CMK (cell line): ENCODE results near the gene MAP4K1.
"Not testable (repeated sequence)": the region's sequence is repeated elsewhere in the genome, so short reads cannot be mapped to it uniquely, and the experiment has no call there.

Source experiments
- DNase-seq: peaks from one replicate; pipeline ENCODE4 v3.0.0-alpha.2; 2010; ENCODE audit warnings: low read depth

Gene MAP4K1

DNA sequence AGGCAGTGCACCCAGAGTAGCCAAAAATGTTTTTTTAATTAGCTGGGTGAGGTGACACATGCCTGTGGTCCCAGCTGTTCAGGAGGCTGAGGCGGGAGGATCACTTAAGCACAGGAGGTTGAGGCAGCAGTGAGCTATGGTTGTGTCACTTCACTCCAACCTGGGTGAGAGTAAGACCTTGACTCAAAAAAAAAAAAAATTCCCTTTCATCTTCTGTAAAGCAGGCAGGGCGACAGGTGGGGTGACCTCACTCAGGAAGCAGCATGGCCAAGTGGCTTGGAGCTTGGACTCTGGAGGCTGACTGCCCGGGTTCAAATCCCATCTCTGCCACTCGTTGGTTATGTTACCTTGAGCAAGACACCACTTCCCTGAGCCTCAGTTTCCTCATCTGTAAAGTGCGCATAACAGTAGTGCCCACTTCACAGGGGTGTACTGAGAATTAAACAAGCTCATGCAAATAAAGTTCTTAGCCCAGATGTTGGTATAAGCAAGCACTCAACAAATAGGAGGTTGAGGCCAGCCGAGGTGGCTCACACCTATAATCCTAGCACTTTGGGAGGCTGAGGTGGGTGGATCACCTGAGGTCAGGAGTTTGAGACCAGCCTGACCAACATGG lies 48.3 kb downstream of the MAP4K1 start:
- DNase-seq = no peak

DNA sequence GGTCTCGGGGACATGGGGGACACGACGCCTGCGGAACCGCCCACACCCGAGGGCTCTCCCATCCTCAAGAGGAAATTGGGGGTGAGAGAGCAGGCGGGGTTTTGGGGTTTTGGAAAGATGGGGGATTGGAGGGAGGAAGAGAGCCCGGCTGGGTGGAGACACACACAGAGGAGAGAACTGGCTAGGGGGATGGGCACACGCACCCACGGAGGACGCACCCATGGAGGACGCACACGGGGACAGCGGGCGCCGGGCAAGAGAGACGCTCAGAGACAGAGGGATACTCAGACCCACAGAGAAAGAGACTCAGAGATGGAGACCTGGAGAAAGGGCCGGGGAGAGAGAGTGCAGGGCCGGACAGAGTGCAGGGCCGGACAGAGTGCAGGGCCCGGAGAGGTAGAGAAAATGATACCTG lies 52.1 kb downstream of the MAP4K1 start:
- peak; percentile 52 for DNase-seq

DNA sequence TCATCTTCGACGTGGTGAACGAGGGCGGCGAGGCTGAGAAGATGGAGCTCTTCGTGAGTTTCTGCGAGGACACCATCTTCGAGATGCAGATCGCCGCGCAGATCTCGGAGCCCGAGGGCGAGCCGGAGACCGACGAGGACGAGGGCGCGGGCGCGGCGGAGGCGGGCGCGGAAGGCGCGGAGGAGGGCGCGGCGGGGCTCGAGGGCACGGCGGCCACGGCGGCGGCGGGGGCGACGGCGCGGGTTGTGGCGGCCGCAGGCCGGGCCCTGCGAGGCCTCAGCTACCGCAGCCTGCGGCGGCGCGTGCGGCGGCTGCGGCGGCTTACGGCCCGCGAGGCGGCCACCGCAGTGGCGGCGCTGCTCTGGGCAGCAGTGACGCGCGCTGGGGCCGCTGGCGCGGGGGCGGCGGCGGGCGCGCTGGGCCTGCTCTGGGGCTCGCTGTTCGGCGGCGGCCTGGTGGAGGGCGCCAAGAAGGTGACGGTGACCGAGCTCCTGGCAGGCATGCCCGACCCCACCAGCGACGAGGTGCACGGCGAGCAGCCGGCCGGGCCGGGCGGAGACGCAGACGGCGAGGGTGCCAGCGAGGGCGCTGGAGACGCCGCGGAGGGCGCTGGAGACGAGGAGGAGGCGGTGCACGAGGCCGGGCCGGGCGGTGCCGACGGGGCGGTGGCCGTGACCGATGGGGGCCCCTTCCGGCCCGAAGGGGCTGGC lies 52.6 kb downstream of the MAP4K1 start:
- DNase-seq = no peak

DNA sequence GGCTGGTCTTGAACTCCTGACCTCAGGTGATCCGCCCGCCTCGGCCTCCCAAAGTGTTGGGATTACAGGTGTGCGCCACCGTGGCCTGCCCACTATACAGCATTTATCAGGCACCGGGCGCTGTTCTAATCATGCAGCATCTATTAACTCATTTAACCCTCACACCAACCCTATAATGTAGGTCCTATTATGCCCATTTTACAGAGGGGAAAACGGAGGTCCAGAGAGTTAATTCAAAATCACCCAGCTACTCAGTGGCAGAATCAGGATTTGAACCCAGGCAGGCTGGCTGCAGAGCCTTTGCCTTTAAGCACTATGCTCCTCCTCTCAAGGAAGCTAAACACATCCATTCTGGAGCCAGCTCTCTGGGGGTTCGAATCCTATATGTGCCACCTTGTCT lies 54.3 kb downstream of the MAP4K1 start:
- DNase-seq = no peak

DNA sequence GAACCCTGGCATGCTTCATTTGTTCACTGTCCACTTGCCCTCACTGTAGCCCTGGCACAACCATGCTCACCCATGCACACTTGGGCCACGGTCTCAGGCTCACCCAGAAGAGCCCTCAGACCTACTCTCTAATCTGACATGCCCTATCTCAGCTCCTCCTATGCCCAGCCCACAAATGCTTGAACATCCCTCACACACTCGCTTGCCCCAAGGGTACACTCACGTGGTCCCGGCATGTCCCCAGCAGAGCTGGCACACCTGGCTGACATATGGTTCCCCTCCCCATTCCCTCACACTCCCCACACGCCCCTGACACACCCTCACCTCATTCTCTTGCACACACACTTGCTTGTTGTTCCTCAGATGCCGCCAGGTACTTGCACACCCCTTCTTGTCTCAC lies 55.7 kb downstream of the MAP4K1 start:
- no peak for DNase-seq

DNA sequence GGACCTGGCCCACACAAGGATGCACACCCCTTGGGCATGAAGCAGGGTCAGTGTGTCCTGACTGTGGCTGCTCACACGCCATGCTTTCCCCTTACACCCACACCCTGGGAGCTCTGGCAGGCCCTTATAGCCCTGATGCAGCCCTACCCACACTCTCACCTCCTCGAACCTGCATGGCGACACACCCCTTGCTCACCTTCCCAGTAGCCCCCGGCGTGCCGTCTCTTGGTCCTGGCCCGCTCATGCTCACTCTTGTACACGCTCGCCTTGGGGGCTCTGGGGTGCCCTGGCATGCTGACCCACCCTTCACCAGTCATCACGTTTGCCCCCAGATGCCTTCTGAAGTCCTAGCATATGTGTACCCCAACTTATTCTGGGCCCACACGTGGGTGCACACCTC lies 56.1 kb downstream of the MAP4K1 start:
- no peak for DNase-seq

DNA sequence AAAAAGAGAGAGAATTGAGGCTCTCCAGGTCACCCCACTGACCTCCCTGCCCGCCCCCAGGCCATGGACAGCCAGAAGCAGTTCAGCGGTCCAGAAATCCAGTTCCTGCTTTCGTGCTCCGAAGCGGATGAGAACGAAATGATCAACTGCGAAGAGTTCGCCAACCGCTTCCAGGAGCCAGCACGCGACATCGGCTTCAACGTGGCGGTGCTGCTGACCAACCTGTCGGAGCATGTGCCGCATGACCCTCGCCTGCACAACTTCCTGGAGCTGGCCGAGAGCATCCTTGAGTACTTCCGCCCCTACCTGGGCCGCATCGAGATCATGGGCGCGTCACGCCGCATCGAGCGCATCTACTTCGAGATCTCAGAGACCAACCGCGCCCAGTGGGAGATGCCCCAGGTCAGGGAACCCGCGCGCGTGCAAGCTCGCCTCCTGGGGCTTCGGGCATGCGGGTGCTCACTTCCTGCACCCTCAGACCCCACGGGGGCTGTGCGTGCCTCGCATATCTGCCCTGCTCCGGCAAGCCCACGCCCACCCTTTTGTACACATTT lies 56.6 kb downstream of the MAP4K1 start:
- no peak for DNase-seq

DNA sequence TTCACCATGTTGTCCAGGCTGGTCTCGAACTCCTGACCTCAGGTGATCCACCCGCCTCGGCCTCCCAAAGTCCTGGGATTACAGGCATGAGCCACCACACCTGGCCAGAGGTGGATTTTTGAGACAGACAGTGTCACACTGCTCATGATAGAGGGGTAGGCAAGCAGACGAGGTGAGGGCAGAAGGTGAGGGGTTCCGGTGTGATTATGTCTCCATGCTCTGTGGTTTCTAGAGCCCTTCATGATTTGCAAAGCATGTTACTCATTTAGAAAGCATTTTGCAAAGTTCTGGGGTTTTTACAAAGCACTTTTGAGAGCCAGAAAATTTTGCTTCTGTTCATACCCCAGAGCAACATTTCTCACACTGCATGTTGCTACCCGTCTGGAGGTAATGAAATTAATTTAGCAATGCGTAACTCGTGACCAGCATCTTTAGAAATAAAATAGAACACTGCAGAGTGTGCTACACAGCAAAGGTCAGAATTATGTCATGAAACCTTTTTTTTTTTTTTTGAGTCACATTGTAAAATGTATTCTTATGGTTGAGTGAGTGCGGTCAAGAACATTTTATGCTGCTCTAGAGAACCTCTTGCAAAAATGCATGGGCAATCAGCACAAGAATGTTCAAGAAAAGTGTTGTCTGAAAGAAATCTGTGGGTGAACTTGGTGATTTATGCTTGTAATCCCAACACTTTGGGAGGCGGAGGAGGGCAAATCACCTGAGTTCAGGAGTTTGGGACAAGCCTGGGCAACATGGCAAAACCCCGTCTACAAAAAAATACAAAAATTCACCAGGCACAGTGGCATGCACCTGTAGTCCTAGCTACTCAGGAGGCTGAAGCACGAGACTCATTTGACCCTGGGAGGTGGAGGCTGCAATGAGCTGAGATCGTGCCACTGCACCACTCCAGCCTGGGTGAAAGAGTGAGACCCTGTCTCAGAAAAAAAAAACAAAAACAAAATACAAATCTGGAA lies 58.0 kb downstream of the MAP4K1 start:
- DNase-seq = no peak

DNA sequence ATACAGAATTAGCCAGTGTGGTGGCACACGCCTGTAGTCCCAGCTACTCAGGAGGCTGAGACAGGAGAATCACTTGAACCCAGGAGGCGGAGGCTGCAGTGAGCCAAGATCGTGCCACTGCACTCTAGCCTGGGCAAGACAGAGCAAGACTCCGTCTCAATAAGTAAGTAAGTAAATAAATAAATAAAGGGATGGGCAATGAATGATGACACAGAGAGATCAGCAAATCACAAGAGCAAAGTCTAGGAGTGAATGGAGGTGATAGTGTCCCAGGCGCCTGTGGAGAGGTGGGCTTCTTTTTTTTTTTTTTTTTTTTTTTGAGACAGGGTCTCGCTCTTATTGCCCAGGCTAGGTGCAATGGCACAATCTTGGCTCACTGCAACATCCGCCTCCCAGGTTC lies 58.8 kb downstream of the MAP4K1 start:
- DNase-seq = not testable (repeated sequence)

DNA sequence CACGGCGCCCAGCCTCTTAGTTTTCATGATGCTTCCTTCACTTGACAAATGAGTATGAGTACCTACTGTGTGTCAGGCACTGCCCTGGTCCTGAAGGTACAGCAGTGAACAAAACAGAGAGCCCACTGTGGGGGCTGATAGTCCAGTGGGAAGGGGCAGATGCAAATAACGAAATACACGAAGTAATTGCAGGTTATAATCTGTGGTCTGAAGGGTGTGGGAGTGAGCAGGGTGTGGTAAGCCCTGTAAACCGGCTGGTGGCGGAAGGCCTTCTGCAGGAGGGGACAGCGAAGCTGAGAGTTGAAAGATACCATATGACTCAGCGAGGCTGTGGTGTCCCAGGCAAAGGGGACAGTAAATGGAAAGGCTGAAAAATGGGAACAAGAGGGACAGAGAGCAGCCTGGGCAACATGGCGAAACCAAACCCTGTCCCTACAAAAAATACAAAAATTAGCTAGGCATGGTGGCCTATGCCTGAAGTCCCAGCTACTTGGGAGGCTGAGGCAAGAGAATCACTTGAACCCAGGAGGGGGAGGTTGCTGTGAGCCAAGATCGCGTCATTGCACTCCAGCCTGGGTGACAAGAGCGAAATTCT lies 60.5 kb downstream of the MAP4K1 start:
- DNase-seq = peak; percentile 33

DNA sequence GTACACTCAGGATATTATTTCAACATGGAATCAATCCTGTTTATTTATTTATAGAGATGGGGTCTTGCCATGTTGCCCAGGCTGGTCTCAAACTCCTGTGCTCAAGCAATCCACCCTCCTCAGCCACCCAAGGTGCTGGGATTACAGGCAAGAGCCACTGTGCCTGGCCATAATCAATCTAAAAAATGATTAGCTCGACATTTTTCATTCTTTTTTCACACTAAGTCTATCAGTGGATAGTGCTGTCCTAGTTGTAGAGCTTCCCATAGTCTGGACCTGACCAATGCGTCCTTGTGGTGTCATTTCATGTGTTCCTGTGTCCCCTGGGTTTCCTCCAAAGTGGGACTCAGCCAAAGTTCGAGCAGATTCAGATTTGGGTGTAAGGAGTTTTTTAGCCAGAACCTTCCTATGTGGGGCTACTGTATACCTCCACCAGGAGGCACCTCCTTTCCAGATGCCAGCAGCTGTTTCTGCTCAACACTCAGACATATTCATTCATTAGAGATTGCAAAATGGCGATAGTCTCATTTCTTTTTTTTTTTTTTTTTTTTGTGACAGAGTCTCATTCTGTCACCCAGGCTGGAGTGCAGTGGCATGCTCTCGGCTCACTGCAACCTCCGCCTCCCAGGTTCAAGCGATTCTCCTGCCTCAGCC lies 61.1 kb downstream of the MAP4K1 start:
- DNase-seq = no peak

DNA sequence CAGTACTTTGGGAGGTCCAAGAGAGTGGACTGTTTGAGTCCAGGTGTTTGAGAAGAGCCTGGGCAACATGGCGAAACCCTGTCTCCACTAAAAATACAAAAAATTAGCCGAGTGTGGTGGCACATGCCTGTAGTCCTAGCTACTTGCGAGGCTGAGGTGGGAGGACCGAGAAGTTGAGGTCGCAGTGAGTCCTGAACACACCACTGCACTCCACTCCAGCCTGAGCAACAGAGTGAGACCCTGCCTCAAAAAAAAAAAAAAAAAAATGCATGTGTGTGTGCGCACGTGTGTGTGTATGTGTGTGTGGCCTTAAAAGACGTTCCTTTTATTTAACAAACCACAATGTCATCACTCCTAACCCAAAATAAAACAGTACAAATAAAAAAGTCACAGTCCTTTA lies 62.6 kb downstream of the MAP4K1 start:
- DNase-seq = no peak

DNA sequence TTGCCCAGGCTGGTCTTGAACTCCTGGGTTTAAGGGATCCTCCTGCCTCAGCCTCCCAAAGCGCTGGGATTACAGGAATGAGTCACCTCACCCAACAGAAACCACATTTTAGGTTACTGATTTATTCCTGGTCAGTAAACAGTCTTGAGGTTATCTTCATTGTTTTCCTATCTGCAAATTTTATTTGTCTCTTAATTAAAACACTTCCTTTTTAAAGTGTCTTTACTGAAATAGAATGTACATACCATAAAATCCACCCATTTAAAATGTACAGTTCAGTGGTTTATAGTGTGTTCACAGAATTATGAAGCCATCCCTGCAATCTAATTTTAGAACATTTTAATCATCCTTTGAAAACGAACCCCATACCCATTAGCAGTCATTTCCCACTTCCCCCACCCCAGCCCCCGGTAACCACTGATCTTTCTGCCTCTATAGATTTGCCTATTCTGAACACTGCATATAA lies 63.0 kb downstream of the MAP4K1 start:
- no peak for DNase-seq

DNA sequence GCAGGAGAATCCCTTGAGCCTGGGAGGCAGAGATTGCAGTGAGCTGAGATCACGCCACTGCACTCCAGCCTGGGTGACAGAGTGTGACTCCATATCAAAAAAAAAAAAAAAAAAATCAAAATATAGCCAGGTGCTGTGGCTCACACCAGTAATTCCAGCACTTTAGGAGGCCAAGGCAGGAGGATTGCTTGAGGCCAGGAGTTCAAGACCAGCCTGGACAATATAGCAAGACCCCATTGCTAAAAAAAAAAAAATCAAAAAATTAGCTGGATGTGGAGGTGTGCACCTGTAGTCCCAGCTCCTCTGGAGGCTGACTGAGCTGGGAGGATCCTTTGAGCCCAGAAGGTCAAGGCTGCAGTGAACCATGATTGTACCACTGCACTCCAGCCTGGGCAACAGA lies 64.5 kb downstream of the MAP4K1 start:
- not testable (repeated sequence) for DNase-seq

DNA sequence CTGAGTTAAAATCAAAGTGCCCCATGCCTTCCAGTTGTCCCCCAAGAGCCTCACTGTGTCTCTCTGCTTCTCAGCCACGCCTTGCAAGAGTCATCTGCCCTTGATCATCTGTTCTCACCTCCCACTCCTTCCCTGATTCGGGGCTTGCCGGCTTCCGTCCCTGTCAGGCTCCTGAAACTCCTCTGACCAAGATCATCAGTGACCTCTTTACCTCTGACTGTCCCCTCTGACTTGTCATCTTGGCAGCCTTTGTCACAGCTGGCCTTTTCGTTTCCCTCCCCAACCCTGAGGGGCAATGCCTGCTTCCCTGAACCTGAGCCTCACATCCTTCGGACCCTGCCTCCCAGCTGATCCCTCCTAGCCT lies 66.3 kb downstream of the MAP4K1 start:
- DNase-seq = no peak

DNA sequence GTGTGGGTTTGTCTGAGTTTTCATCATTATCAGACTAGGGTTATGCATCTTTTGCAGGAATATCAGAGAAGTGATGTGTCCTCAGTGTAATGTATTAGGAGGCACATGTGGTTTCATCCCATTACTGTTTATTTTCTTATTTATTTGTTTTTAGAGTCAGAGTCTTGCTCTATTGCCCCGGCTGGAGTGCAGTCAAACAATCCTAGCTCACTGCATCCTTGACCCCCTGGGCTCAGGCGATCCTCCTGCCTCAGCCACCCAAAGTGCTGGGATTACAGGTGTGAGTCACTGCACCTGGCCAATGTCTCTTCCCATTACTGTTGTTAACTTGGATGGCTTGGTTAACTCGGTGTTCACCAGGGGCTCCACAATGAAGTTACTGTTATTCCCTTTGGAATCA lies 67.4 kb downstream of the MAP4K1 start:
- no peak for DNase-seq

DNA sequence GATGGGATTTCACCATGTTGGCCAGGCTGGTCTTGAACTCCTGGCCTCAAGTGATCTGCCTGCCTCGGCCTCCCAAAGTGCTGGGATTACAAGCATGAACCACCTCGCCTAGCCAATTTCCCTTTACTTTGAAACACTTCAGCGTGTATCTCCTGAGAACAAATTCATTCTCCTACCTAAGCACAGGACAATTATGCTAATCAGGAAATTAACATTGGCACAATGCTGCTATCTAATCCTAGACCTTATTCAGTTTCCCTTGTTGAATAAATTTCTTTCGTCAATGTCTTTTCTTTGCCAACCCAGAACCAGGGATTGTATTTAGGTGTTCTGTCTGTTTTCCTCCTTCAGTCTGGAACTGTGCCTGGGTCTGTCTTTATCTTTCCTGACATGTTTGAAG lies 67.8 kb downstream of the MAP4K1 start:
- no peak for DNase-seq

DNA sequence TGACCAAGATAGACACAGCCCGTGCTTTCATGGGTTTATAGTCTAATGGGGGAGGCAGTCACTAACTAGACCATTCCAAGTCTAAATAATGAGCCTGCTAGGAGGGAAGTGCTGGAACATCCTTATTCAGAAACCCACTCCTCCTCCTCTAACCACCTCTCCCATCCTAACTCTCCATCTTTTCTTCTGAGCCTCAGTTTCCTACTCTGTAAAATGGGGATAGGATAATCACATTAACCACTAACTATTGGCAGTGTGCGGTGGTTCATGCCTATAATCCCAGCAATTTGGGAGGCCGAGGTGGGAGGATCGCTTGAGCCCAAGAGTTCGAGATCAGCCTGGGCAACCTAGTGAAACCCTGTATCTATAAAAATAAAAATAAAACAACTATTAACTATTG lies 68.7 kb downstream of the MAP4K1 start:
- no peak for DNase-seq

DNA sequence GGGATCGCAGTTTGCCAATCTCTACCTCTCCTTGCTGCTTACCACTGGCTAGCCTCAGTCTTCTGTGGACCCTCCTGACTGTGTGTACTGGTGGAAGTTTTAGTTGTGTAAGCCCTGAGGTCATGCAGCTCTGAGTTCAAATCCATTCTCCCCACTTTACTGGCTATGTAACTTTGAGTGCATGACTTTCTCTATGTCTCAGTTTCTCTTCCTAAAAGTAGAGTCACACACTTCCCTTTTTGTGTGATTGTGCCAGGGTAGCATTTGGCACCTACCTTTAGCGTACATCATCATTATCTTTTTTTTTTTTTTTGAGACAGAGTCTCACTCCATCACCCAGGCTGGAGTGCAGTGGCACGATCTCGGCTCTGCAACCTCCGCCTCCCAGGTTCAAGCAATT lies 70.3 kb downstream of the MAP4K1 start:
- DNase-seq = no peak

DNA sequence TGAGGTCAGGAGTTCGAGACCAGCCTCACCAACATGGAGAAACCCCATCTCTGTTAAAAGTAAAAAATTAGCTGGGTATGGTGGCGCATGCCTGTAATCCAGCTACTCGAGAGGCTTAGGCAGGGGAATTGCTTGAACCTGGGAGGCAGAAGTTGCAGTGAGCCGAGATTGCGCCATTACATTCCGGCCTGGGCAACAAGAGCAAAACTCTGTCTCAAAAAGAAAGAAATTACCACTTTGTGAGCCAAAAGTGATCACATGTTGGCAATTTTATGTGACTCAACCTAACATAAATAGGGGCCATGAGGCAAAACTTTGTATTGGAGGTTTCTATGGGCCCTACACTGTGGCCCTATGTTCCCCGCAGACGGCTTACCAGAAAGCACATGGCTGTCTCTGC lies 72.2 kb downstream of the MAP4K1 start:
- DNase-seq = no peak

DNA sequence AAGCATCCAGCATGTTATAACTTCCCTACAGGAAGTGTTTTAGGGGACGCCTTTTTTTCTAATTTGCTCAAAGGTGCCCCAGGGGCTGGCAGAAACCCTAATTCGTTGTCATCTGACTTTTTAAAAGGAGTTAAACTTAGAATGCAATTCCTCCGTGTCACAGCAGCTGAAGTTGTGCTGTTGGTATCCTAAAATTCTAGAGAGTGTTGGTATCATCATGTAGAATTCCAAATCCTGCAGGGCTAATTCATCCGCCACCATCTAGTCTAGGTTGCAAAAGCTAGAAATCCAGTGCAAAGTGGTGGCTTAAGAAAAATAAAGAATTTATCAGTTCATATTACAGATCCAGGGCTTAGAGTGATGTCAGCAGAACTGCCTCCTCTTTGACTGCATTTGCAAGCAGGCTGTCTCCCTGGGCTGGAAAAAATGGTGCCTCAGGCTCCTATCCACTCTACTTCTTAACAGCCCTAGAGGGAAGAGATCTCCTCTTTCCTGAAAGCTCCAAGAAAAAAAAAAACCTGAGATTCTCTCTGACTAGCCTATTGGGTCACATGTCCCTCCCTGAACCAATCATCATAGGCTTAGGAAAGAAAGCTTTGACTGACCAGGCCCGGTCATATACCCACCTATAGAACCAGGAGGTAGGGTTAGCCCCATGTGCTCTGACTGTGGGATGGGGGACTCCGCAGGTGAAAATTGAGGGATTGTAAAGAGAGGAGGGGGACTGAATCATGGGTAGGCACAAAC lies 73.0 kb downstream of the MAP4K1 start:
- DNase-seq = no peak
